Ishikawa (cell line): ENCODE measurements around the gene TGM2.

ENCODE experiments used
- CEBPB ChIP-seq: IDR thresholded peaks from 2 replicates; pipeline ENCODE4 v1.6.1; 2012
- CREB1 ChIP-seq: IDR thresholded peaks from 2 replicates; pipeline ENCODE4 v1.6.1; 2012; ENCODE audit warnings: low read depth
- EGR1 ChIP-seq: IDR thresholded peaks from 2 replicates; pipeline ENCODE4 v1.6.1; 2012
- EP300 ChIP-seq: IDR thresholded peaks from 2 replicates; pipeline ENCODE4 v1.6.1; 2012; ENCODE audit warnings: borderline replicate concordance
- FOXM1 ChIP-seq: IDR thresholded peaks from 2 replicates; pipeline ENCODE4 v1.6.1; 2012; ENCODE audit warnings: low read depth, borderline replicate concordance
- NFIC ChIP-seq: IDR thresholded peaks from 2 replicates; pipeline ENCODE4 v1.6.1; 2012
- RAD21 ChIP-seq: IDR thresholded peaks from 2 replicates; pipeline ENCODE4 v1.6.1; 2012; ENCODE audit warnings: low read depth
- TAF1 ChIP-seq: IDR thresholded peaks from 2 replicates; pipeline ENCODE4 v1.6.1; 2012; ENCODE audit warnings: low read depth, mild to moderate bottlenecking
- TCF12 ChIP-seq: IDR thresholded peaks from 2 replicates; pipeline ENCODE4 v1.6.1; 2012; ENCODE audit warnings: low read depth
- TEAD4 ChIP-seq: IDR thresholded peaks from 2 replicates; pipeline ENCODE4 v1.6.1; 2012
- YY1 ChIP-seq: IDR thresholded peaks from 2 replicates; pipeline ENCODE4 v1.6.1; 2012; ENCODE audit warnings: low read depth
- ZBTB7A ChIP-seq: IDR thresholded peaks from 2 replicates; pipeline ENCODE4 v1.6.1; 2012; ENCODE audit warnings: low read depth
- TF ChIP-seq, protein P1 (sequence below): IDR thresholded peaks from 2 replicates; pipeline ENCODE4 v1.6.1; 2012; ENCODE audit warnings: low read depth, mild to moderate bottlenecking
- TF ChIP-seq, protein P2 (sequence below): IDR thresholded peaks from 2 replicates; pipeline ENCODE4 v1.6.1; 2012
- TF ChIP-seq, protein P3 (sequence below): IDR thresholded peaks from 2 replicates; pipeline ENCODE4 v1.6.1; 2012

The TGM2 gene

DNA sequence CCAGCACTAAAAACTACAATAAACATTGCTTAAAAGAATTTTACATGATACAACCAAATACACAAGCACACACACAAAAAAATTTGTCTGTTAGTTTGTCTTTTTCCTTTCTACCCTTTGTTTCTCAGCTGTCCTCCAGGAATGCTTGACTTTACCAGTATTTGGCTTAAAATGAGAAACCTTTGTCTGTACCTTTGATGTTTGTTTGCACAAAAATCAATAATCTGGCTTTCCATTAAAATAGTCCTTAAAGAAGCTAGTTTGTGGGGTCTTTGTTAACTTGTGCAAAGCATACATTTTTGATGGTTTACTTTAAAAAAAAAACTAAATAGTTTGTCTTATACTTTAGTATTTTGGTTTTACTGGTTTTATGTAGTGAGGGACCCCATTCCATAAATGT is 82.2 kb downstream of the TGM2 start:
- TF ChIP-seq NFIC (no peak), FOXM1 (no peak)
- TF ChIP-seq, protein P1, sequence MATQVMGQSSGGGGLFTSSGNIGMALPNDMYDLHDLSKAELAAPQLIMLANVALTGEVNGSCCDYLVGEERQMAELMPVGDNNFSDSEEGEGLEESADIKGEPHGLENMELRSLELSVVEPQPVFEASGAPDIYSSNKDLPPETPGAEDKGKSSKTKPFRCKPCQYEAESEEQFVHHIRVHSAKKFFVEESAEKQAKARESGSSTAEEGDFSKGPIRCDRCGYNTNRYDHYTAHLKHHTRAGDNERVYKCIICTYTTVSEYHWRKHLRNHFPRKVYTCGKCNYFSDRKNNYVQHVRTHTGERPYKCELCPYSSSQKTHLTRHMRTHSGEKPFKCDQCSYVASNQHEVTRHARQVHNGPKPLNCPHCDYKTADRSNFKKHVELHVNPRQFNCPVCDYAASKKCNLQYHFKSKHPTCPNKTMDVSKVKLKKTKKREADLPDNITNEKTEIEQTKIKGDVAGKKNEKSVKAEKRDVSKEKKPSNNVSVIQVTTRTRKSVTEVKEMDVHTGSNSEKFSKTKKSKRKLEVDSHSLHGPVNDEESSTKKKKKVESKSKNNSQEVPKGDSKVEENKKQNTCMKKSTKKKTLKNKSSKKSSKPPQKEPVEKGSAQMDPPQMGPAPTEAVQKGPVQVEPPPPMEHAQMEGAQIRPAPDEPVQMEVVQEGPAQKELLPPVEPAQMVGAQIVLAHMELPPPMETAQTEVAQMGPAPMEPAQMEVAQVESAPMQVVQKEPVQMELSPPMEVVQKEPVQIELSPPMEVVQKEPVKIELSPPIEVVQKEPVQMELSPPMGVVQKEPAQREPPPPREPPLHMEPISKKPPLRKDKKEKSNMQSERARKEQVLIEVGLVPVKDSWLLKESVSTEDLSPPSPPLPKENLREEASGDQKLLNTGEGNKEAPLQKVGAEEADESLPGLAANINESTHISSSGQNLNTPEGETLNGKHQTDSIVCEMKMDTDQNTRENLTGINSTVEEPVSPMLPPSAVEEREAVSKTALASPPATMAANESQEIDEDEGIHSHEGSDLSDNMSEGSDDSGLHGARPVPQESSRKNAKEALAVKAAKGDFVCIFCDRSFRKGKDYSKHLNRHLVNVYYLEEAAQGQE: no peak

DNA sequence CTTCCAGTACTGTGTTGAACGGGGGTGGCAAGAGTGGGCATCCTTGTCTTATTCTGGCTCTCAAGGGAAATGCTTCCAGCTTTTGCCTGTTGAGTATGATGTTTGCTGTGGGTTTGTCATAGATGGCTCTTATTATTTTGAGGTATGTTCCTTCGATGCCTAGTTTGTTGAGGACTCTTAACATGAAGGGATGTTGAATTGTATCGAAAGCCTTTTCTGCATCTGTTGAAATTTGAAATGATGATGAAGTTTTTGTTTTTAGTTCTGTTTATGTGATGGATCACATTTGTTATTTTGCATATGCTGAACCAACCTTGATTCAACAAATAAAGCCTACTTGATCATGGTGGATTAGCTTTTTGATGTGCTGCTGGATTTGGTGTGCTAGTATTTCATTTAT is 83.5 kb downstream of the TGM2 start:
- TF ChIP-seq CEBPB (no peak), ZBTB7A (no peak), EP300 (no peak), FOXM1 (no peak), TCF12 (no peak), CREB1 (no peak), TAF1 (no peak), RAD21 (no peak)
- TF ChIP-seq, protein P2, sequence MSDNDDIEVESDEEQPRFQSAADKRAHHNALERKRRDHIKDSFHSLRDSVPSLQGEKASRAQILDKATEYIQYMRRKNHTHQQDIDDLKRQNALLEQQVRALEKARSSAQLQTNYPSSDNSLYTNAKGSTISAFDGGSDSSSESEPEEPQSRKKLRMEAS: no peak

DNA sequence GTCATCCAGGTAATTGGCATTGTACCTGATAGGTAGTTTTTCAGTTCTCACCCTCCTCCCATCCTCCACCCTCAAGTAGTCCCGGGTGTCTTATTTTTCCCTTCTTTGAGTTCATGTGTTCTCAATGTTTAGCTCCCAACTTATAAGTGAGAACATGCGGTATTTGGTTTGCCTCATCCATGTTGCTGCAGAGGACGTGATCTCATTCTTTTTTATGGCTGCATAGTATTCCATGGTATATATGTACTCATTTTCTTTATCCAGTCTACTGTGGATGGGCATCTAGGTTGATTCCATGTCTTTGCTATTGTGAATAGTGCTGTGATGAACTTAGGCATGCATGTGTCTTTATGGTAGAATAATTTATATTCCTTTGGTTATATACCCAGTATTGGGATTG is 85.7 kb downstream of the TGM2 start:
- no peak for TF ChIP-seq YY1
- no peak for TF ChIP-seq EP300
- TF ChIP-seq, protein P2: no peak
- TF ChIP-seq, protein P1: no peak
- no peak for TF ChIP-seq TEAD4
- TF ChIP-seq, protein P3, sequence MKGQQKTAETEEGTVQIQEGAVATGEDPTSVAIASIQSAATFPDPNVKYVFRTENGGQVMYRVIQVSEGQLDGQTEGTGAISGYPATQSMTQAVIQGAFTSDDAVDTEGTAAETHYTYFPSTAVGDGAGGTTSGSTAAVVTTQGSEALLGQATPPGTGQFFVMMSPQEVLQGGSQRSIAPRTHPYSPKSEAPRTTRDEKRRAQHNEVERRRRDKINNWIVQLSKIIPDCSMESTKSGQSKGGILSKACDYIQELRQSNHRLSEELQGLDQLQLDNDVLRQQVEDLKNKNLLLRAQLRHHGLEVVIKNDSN: no peak
- no peak for TF ChIP-seq EGR1
- no peak for TF ChIP-seq CREB1
- TF ChIP-seq ZBTB7A: no peak
- no peak for TF ChIP-seq FOXM1
- TF ChIP-seq TCF12: no peak
- TF ChIP-seq NFIC: no peak
- TF ChIP-seq RAD21: no peak
- no peak for TF ChIP-seq TAF1
- TF ChIP-seq CEBPB: no peak

DNA sequence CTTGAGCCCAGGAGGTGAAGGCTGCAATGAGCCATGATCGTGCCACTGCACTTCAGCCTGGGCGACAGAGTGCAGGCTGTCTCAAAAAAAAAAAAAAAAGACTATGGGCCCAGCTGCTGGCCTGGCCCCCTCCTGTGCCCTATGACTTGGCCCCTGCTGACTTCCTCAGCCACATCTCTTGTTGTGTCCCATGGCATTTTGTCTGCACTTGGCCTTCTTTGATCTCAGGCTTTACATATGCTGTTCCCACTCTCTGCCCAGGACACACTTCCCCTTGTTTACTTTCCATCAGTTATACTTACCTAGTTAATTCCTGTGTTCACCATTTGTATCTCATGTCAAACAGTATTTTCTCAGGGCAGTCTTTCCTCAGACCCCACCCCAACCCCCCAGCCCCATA is 87.0 kb downstream of the TGM2 start:
- TF ChIP-seq CEBPB: no peak
- no peak for TF ChIP-seq YY1
- TF ChIP-seq, protein P1: no peak
- TF ChIP-seq FOXM1: no peak
- no peak for TF ChIP-seq ZBTB7A
- TF ChIP-seq, protein P2: no peak
- no peak for TF ChIP-seq EP300
- no peak for TF ChIP-seq TEAD4
- TF ChIP-seq RAD21: no peak
- no peak for TF ChIP-seq TAF1
- TF ChIP-seq NFIC: no peak
- no peak for TF ChIP-seq TCF12
- no peak for TF ChIP-seq CREB1
- TF ChIP-seq, protein P3: no peak
- no peak for TF ChIP-seq EGR1
